CD8-positive, alpha-beta memory T cell (primary cell): ENCODE results near the gene MAGEF1. TPM values are rescaled to one million over a fixed set of nuclear protein-coding genes. Genes with fewer than 3 reads are reported as not detected.

Source experiments
- CTCF ChIA-PET: fragments of 350-600 bp; sonication (Branson Sonifier 250); formaldehyde crosslinking; loops from one replicate; lab custom pipeline; 2021; ENCODE audit warnings: antibody characterized with exemption; lab: Charles Lee
- POLR2A ChIA-PET: fragments of 350-600 bp; sonication (Branson Sonifier 250); formaldehyde crosslinking; loops from one replicate; lab custom pipeline; 2021; ENCODE audit warnings: antibody characterized with exemption; lab: Charles Lee
- DNase-seq, 5 donors: peaks; one replicate each; pipeline versions ENCODE4 v3.0.0 to v3.0.0-alpha.2; 2020 to 2022; ENCODE audit warnings: mixed read lengths in 1 of 5
- H3K27ac ChIP-seq: one replicate; pipeline ENCODE4 v1.7.0; 2013; ENCODE audit warnings: low read depth, mild to moderate bottlenecking, low read length, moderate library complexity
- H3K27me3 ChIP-seq: 2 replicates; pipeline ENCODE4 v1.7.0; 2013; ENCODE audit warnings: low read length, mild to moderate bottlenecking; ENCODE audit not compliant: insufficient read depth, poor library complexity, severe bottlenecking
- H3K36me3 ChIP-seq: 2 replicates; pipeline ENCODE4 v1.7.0; 2013; ENCODE audit warnings: mild to moderate bottlenecking, low read length, moderate library complexity; ENCODE audit not compliant: insufficient read depth
- H3K4me1 ChIP-seq: 2 replicates; pipeline ENCODE4 v1.7.0; 2013; ENCODE audit warnings: mild to moderate bottlenecking, low read length, moderate library complexity; ENCODE audit not compliant: insufficient read depth
- H3K4me3 ChIP-seq: 2 replicates; pipeline ENCODE4 v1.7.0; 2013; ENCODE audit warnings: mild to moderate bottlenecking, low read length
- H3K9me3 ChIP-seq: 2 replicates; pipeline ENCODE4 v1.7.0; 2013; ENCODE audit warnings: mild to moderate bottlenecking, low read length
- H3K27ac Mint-ChIP-seq, 8 donors: one replicate each; pipeline ENCODE4 v1.8.0; 2020 to 2021; ENCODE audit warnings: mixed read lengths in 8 of 8, mild to moderate bottlenecking in 6 of 8, inconsistent platforms in 3 of 8, moderate library complexity in 3 of 8
- H3K27me3 Mint-ChIP-seq, 2 donors: one replicate each; pipeline ENCODE4 v1.8.0; 2020 to 2021; ENCODE audit warnings: mixed read lengths in 2 of 2, mild to moderate bottlenecking in 1 of 2, moderate library complexity in 1 of 2
- H3K36me3 Mint-ChIP-seq, 3 donors: one replicate each; pipeline ENCODE4 v1.8.0; 2020 to 2021; ENCODE audit warnings: mixed read lengths in 3 of 3, inconsistent platforms in 1 of 3, mild to moderate bottlenecking in 1 of 3
- H3K4me1 Mint-ChIP-seq, 3 donors: one replicate each; pipeline ENCODE4 v1.8.0; 2020 to 2021; ENCODE audit warnings: mixed read lengths in 3 of 3, inconsistent platforms in 1 of 3, mild to moderate bottlenecking in 1 of 3
- H3K4me3 Mint-ChIP-seq, 7 donors: one replicate each; pipeline ENCODE4 v1.8.0; 2020 to 2021; ENCODE audit warnings: mixed read lengths in 7 of 7, mild to moderate bottlenecking in 6 of 7, moderate library complexity in 4 of 7, inconsistent platforms in 2 of 7
- H3K9me3 Mint-ChIP-seq, 5 donors: one replicate each; pipeline ENCODE4 v1.8.0; 2020 to 2022; ENCODE audit warnings: mixed read lengths in 5 of 5, mild to moderate bottlenecking in 3 of 5, moderate library complexity in 2 of 5, inconsistent platforms in 1 of 5
- polyA plus RNA-seq: library from polyadenylated mRNA; unstranded; fragments of 300-500 nt; fragmentation: Illumina TruSeq; gene quantifications from one replicate; pipeline ENCODE4 v1.2.3, GENCODE V29; 2021
- total RNA-seq, 2 experiments: library from RNA; stranded (reverse); gene quantifications; one replicate each; pipeline ENCODE4 v1.2.3, GENCODE V29; 2021

MAGEF1 gene
- total and polyA plus RNA-seq, 3 experiments from 2014 or later = 14.5 to 25.0 (median 24.5) TPM

GRCh38 chr3:184740509-184741258 is 28.8 kb upstream of the MAGEF1 start:
- Histone ChIP-seq H3K9me3 (no peaks in the 10 kb centered on the region), H3K27ac (no peak overlapping the region), H3K4me1 (no peaks in the 10 kb centered on the region), H3K4me3 (no peak overlapping the region), H3K27me3 (no peaks in the 10 kb centered on the region), H3K36me3 (no peaks in the 10 kb centered on the region)
- Mint-ChIP-seq H3K4me3 (no peak overlapping the region), H3K9me3 (no peaks in the 10 kb centered on the region), H3K27ac (no peak overlapping the region), H3K27me3 (peaks cover 5 to 9% of the 10 kb centered on the region in 2 donors), H3K4me1 (no peaks in the 10 kb centered on the region), H3K36me3 (no peaks in the 10 kb centered on the region)
- POLR2A ChIA-PET = no interaction called here
- CTCF ChIA-PET = no interaction called here
- DNase-seq = no peak

DNA sequence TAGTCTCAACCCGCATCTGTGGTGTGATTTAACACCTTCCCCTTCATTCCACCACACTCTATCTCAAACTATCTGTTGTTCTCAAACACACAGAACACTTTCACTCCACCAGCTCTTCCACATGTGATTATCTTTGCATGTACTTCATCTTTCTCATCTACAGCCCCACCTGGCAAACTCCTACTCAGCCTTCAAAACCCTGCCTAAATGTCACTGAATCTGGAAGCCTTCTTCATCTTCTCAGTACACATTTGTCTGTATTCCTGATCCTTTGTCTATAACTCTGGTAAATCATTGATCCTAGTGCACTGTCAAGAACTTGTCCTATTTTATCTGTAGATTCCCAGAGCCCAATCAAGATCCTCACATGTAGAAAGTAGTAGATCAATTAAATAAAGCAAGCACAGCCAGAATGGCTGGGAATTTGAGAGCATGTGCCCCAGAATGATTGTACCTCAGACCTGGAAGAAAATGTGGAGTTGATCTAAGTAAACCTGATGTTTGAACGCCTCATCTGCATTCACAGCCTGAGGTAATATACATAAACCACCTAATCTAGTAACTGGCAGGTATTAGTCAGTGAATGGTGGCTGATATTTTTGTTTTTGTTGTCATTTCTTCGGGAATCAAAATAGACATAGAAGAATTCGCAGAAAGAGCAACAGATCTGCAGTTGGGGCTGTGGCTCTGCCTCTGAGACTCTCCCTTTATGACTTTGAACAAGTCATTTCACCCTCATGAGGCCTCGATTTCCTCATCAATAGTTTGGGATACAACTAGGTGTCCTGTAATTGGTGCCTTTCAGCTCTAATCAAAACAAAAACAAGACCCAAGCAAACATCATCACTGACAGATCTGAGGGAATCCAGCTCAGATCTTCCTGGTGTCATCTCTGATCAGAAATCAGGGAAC is 28.0 kb upstream of the MAGEF1 start:
- Histone ChIP-seq H3K36me3 (no peaks in the 10 kb centered on the region), H3K9me3 (no peaks in the 10 kb centered on the region), H3K27me3 (no peaks in the 10 kb centered on the region), H3K27ac (no peak overlapping the region), H3K4me3 (no peak overlapping the region), H3K4me1 (no peaks in the 10 kb centered on the region)
- Mint-ChIP-seq H3K27me3 (peaks cover 10 to 15% of the 10 kb centered on the region in 2 donors), H3K27ac (no peak overlapping the region), H3K4me1 (no peaks in the 10 kb centered on the region), H3K4me3 (no peak overlapping the region), H3K9me3 (no peaks in the 10 kb centered on the region), H3K36me3 (no peaks in the 10 kb centered on the region)
- CTCF ChIA-PET = interaction anchor here (1.2 kb wide), 1 partner anchor 10 kb away, joined by 3 read pairs; no protein-coding TSS in a partner anchor
- POLR2A ChIA-PET = no interaction called here
- DNase-seq = no peak

GRCh38 chr3:184738982-184739381 is 27.1 kb upstream of the MAGEF1 start:
- H3K4me3 Mint-ChIP-seq = no peak overlapping the region
- no peaks in the 10 kb centered on the region for H3K27me3 ChIP-seq

GRCh38 chr3:184738506-184738890 is 26.6 kb upstream of the MAGEF1 start:
- Histone ChIP-seq H3K4me3 (no peak overlapping the region), H3K36me3 (no peaks in the 10 kb centered on the region), H3K27me3 (no peaks in the 10 kb centered on the region), H3K27ac (no peak overlapping the region), H3K9me3 (no peaks in the 10 kb centered on the region), H3K4me1 (no peaks in the 10 kb centered on the region)
- CTCF ChIA-PET = interaction anchor here (0.7 to 1.2 kb wide), 2 partner anchors 12 to 177 kb away, joined by 3 read pairs; partner anchors contain the start of gene EPHB3
- no peak overlapping the region for H3K4me3 Mint-ChIP-seq
- peaks cover 7 to 19% of the 10 kb centered on the region in 2 donors for H3K27me3 Mint-ChIP-seq
- no peaks in the 10 kb centered on the region for H3K36me3 Mint-ChIP-seq
- H3K27ac Mint-ChIP-seq = no peak overlapping the region
- no peaks in the 10 kb centered on the region for H3K9me3 Mint-ChIP-seq
- no peak for DNase-seq
- POLR2A ChIA-PET = no interaction called here
- H3K4me1 Mint-ChIP-seq = no peaks in the 10 kb centered on the region

More at GRCh38 chr3:184738982-184739381, 27.1 kb upstream of the MAGEF1 start:
- Histone ChIP-seq H3K9me3 (no peaks in the 10 kb centered on the region), H3K36me3 (no peaks in the 10 kb centered on the region), H3K27ac (no peak overlapping the region), H3K4me1 (no peaks in the 10 kb centered on the region), H3K4me3 (no peak overlapping the region)
- Mint-ChIP-seq H3K4me1 (no peaks in the 10 kb centered on the region), H3K27me3 (peaks cover 7 to 19% of the 10 kb centered on the region in 2 donors), H3K36me3 (no peaks in the 10 kb centered on the region), H3K9me3 (no peaks in the 10 kb centered on the region), H3K27ac (no peak overlapping the region)
- CTCF ChIA-PET = interaction anchor here (1.2 kb wide), 1 partner anchor 11 kb away, joined by 3 read pairs; no protein-coding TSS in a partner anchor
- POLR2A ChIA-PET = no interaction called here
- DNase-seq = no peak

GRCh38 chr3:184737641-184738505 is 26.0 kb upstream of the MAGEF1 start:
- POLR2A ChIA-PET = no interaction called here
- Histone ChIP-seq H3K27ac (no peak overlapping the region), H3K9me3 (no peaks in the 10 kb centered on the region), H3K27me3 (no peaks in the 10 kb centered on the region), H3K4me3 (no peak overlapping the region), H3K4me1 (no peaks in the 10 kb centered on the region), H3K36me3 (no peaks in the 10 kb centered on the region)
- CTCF ChIA-PET = interaction anchor here (0.7 to 1.2 kb wide), 2 partner anchors 12 to 177 kb away, joined by 3 read pairs; partner anchors contain the start of gene EPHB3
- Mint-ChIP-seq H3K4me3 (no peak overlapping the region), H3K27me3 (peaks cover 7 to 22% of the 10 kb centered on the region in 2 donors), H3K36me3 (no peaks in the 10 kb centered on the region), H3K27ac (no peak overlapping the region), H3K4me1 (no peaks in the 10 kb centered on the region), H3K9me3 (no peaks in the 10 kb centered on the region)
- no peak for DNase-seq

- H3K4me1 ChIP-seq = no peaks in the 10 kb centered on the region
- peaks cover 7 to 29% of the 10 kb centered on the region in 2 donors for H3K27me3 Mint-ChIP-seq
- ChIA-PET POLR2A (no interaction called here), CTCF (no interaction called here)
- H3K4me3 Mint-ChIP-seq = no peak overlapping the region
- no peaks in the 10 kb centered on the region for H3K4me1 Mint-ChIP-seq
- H3K4me3 ChIP-seq = no peak overlapping the region
- DNase-seq = no peak
- H3K27ac Mint-ChIP-seq = no peak overlapping the region
- H3K27me3 ChIP-seq = no peaks in the 10 kb centered on the region
- no peaks in the 10 kb centered on the region for H3K36me3 Mint-ChIP-seq
- H3K9me3 Mint-ChIP-seq = no peaks in the 10 kb centered on the region
- H3K9me3 ChIP-seq = no peaks in the 10 kb centered on the region
- H3K27ac ChIP-seq = no peak overlapping the region
- H3K36me3 ChIP-seq = no peaks in the 10 kb centered on the region
Observed at GRCh38 chr3:184737063-184737462, 25.2 kb upstream of the MAGEF1 start.

- Histone ChIP-seq H3K27me3 (no peaks in the 10 kb centered on the region), H3K27ac (no peak overlapping the region), H3K36me3 (no peaks in the 10 kb centered on the region), H3K9me3 (no peaks in the 10 kb centered on the region), H3K4me3 (no peak overlapping the region), H3K4me1 (no peaks in the 10 kb centered on the region)
- peaks cover 12 to 47% of the 10 kb centered on the region in 2 donors for H3K27me3 Mint-ChIP-seq
- ChIA-PET POLR2A (no interaction called here), CTCF (interaction anchor here (1.5 to 3.4 kb wide), 2 partner anchors 10 to 174 kb away, joined by 4 to 9 read pairs; partner anchors contain the start of gene EPHB3)
- H3K4me3 Mint-ChIP-seq = no peak overlapping the region
- no peaks in the 10 kb centered on the region for H3K4me1 Mint-ChIP-seq
- H3K9me3 Mint-ChIP-seq = no peaks in the 10 kb centered on the region
- DNase-seq = no peak
- peak overlapping the region in 1 of 8 donors; percentile 54 for H3K27ac Mint-ChIP-seq
- H3K36me3 Mint-ChIP-seq = no peaks in the 10 kb centered on the region
Observed at GRCh38 chr3:184734903-184735701, 23.2 kb upstream of the MAGEF1 start.
